Central memory CD8-positive, alpha-beta T cell (primary cell): ENCODE data around the gene ZNF331.
"Not testable (repeated sequence)": the region's sequence is repeated elsewhere in the genome, so short reads cannot be mapped to it uniquely, and the experiment has no call there.

Experiments
- ATAC-seq: fragments of 150-1000 bp; cut with Tn5 transposase; replicated peaks from 2 replicates; pipeline ENCODE4 v1.10.0; 2022; ENCODE audit warnings: mild to moderate bottlenecking, moderate FRiP score, moderate number of reproducible peaks; ENCODE audit not compliant: poor library complexity, severe bottlenecking; ENCODE audit errors: extremely low read depth
- DNase-seq, 2 donors: peaks; one replicate each; pipeline ENCODE4 v3.0.0; 2021; ENCODE audit warnings: low spot score in 2 of 2
- H3K27ac Mint-ChIP-seq: one replicate; pipeline ENCODE4 v1.8.0; 2022; ENCODE audit warnings: low read depth, mild to moderate bottlenecking, moderate library complexity, mixed read lengths
- H3K27me3 Mint-ChIP-seq: one replicate; pipeline ENCODE4 v1.8.0; 2022; ENCODE audit warnings: mixed read lengths
- H3K36me3 Mint-ChIP-seq: one replicate; pipeline ENCODE4 v1.8.0; 2022; ENCODE audit warnings: mild to moderate bottlenecking, moderate library complexity, mixed read lengths; ENCODE audit not compliant: insufficient read depth
- H3K4me1 Mint-ChIP-seq: one replicate; pipeline ENCODE4 v1.8.0; 2022; ENCODE audit warnings: mixed read lengths
- H3K4me3 Mint-ChIP-seq: one replicate; pipeline ENCODE4 v1.8.0; 2022; ENCODE audit warnings: mild to moderate bottlenecking, moderate library complexity, mixed read lengths
- H3K9me3 Mint-ChIP-seq: one replicate; pipeline ENCODE4 v1.8.0; 2022; ENCODE audit warnings: mixed read lengths

ZNF331 gene

DNA sequence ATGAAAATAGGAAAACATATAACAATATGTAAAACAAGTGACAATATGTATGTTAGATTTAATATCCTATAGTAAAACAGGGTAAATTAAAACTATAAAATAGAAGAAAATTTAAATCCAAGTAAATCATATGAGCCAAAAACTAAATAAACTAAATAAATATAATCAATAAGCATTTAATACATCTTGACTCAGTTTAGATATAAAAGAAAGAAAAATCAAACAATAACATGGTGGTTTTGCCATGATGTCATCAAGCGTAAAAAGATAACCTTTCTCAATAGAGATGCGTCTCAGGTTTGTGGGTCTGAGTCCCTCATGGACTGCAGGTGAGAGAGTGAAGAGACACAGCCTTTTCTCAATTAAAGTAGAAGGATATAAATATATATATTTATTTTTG lies 26.6 kb upstream of the ZNF331 start:
- Mint-ChIP-seq H3K4me3 (no peak overlapping the region), H3K4me1 (no peaks in the 10 kb centered on the region), H3K27me3 (no peaks in the 10 kb centered on the region), H3K9me3 (no peaks in the 10 kb centered on the region), H3K36me3 (no peaks in the 10 kb centered on the region), H3K27ac (no peak overlapping the region)
- ATAC-seq (no peak), DNase-seq (no peak)

DNA sequence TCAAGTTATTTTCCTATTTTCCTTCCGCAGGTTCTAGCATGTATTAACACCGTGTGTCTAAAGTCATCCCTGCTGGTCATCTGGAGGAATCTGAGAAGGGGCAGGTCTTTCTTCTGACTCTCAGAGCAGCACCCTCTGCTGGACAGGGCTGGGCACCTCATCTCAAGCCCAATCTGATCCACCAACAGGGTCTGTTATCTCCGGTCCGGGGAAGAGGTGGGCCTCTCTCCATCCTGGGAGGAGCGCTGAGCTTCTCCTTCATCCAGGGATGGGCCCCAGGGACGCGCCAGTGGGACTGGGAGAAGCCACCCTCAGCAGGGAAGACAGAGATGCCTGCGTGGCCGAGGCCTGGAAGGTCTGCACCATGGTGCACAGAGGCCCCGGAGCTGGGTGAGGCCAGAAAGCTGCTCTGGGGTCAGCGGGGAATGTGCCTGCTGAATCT lies 26.0 kb upstream of the ZNF331 start:
- ATAC-seq (no peak), DNase-seq (peak in 1 of 2 donors; percentile 13)
- Mint-ChIP-seq H3K36me3 (no peaks in the 10 kb centered on the region), H3K27me3 (no peaks in the 10 kb centered on the region), H3K4me3 (no peak overlapping the region), H3K4me1 (no peaks in the 10 kb centered on the region), H3K27ac (no peak overlapping the region), H3K9me3 (no peaks in the 10 kb centered on the region)

DNA sequence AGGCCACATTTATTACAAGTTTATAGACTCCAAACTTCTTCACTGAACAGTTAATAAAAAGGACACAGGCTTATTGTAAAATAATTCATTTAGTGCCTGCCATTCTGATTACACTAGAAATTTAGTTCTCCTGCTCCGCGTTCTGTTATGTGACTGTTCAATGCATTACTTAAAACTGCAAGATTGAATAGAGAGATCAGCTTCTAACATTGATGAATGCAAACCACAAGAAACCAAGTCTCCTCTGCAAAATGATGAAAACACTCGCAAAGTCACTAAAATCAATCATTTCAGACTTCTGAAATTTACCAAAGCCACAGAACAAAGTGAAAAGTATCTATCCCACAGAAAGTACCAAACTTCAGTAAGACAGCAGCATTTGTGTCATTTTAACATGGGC lies 22.9 kb upstream of the ZNF331 start:
- not testable (repeated sequence) for H3K27ac Mint-ChIP-seq, H3K4me3 Mint-ChIP-seq, DNase-seq, ATAC-seq, H3K36me3 Mint-ChIP-seq, H3K27me3 Mint-ChIP-seq, H3K4me1 Mint-ChIP-seq
- peaks cover 15% of the 10 kb centered on the region for H3K9me3 Mint-ChIP-seq

DNA sequence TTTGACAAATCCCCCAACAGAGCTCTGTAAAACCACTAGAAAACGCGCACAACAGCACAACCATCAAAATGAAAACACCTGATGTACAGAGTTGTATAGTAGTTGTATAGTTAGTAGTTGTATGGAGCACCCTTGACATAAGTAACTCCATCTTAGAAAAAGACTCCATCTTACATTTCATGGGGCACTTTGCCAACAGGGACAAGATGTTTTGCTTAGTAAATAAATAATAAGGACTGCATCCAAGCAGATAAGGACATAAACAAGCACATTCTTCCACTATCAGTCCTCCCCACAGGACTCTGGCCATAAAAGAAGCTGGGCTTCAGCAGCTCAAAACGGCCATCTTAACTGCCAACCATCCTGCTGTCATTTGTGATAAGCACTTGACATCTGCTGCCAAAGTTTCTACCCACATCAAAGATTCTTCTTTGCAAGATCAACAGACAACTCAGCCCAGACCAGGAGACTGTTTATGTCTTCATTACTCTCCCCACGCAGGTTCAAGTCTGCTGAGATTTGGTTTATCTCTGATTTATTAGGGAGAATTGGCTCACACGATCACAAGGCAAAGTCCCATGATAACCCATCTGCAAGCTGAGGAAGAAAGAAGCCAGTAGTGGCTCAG lies 20.7 kb upstream of the ZNF331 start:
- Mint-ChIP-seq H3K4me3 (no peak overlapping the region), H3K27me3 (no peaks in the 10 kb centered on the region), H3K4me1 (peaks cover 13% of the 10 kb centered on the region), H3K27ac (no peak overlapping the region), H3K36me3 (peaks cover 12% of the 10 kb centered on the region), H3K9me3 (peaks cover 15% of the 10 kb centered on the region)
- DNase-seq, result no peak
- no peak for ATAC-seq

DNA sequence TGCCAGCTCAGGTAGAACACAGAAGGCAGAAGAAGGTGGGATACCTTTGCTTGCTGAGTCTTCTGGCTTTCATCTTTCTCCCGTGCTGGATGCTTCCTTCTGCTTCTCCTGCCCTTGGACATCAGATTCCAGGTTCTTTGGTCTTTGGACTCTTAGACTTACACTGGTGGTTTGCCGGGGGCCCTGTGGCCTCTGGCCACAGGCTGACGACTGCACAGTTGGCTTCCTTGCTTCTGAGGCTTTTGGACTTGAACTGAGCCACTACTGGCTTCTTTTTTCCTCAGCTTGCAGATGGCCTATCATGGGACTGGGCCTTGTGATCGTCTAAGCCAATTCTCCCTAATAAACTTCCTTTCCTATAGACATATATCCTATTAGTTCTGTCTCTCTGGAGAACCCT lies 19.8 kb upstream of the ZNF331 start:
- peaks cover 15% of the 10 kb centered on the region for H3K9me3 Mint-ChIP-seq
- H3K36me3 Mint-ChIP-seq, result peaks cover 14% of the 10 kb centered on the region
- peaks cover 13% of the 10 kb centered on the region for H3K4me1 Mint-ChIP-seq
- no peak overlapping the region for H3K27ac Mint-ChIP-seq
- H3K27me3 Mint-ChIP-seq, result no peaks in the 10 kb centered on the region
- no peak for ATAC-seq
- H3K4me3 Mint-ChIP-seq, result no peak overlapping the region
- DNase-seq, result no peak

DNA sequence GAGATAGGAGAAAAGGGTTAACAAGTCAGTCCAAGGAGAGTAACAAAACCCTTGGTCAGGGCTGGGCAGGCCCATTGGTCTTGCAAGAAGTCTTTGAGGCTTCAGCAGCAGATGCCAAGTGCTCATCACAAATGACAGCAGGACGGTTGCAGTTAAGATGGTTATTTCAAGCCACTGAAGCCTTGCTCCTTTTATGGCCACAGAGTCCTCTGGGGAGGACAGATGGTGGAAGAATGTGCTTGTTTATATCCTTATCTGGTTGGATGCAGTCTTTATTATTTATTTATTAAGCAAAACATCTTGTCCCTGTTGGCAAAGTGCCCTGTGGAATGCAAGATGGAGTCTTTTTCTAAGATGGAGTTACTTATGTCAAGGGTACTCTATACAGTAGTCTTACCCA lies 19.2 kb upstream of the ZNF331 start:
- Mint-ChIP-seq H3K27ac (no peak overlapping the region), H3K27me3 (no peaks in the 10 kb centered on the region), H3K9me3 (peaks cover 15% of the 10 kb centered on the region), H3K4me1 (peaks cover 13% of the 10 kb centered on the region), H3K4me3 (peak overlapping the region; percentile 39), H3K36me3 (peaks cover 14% of the 10 kb centered on the region)
- DNase-seq (no peak), ATAC-seq (no peak)

DNA sequence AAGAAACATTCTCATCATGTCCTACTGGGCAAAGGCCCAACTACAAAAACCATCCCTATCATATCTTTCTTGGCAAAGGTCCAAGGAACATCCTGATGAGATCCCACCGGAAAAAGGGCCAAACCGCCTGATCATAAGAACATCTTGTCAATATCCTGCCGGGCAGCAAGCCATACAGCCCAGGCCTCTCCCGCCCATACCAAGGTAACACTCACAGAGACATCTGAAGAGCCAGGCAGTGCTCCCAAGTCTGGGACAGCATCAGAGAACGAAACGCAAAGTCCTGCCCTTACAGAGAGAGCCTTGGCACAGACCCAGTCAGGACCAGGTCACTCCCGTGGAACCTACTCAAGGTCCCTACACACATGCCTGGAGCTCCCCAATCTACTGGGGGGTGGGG lies 18.5 kb upstream of the ZNF331 start:
- H3K27ac Mint-ChIP-seq, result no peak overlapping the region
- H3K36me3 Mint-ChIP-seq, result peaks cover 16% of the 10 kb centered on the region
- peaks cover 15% of the 10 kb centered on the region for H3K9me3 Mint-ChIP-seq
- H3K4me1 Mint-ChIP-seq, result peaks cover 13% of the 10 kb centered on the region
- H3K4me3 Mint-ChIP-seq, result peak overlapping the region; percentile 39
- no peak for DNase-seq
- no peaks in the 10 kb centered on the region for H3K27me3 Mint-ChIP-seq
- ATAC-seq, result no peak

DNA sequence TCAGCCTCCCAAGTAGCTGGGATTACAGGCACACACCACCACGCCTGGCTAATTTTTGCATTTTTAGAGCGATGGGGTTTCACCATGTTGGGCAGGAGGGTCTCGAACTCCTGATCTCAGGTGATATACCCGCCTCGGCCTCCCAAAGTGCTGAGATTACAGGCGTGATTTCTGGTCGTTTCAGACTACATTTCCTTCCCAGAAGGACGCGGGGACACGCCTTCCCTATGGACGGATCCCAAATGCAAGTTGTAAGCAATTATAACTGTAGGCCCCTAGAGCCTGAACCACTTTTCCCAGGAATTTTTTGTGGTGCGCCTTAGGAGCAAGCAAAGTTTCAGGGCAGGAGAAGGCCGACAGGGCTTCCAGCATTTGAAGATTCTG lies 17.8 kb upstream of the ZNF331 start:
- H3K9me3 Mint-ChIP-seq, result peaks cover 15% of the 10 kb centered on the region
- H3K27me3 Mint-ChIP-seq, result no peaks in the 10 kb centered on the region
- peaks cover 16% of the 10 kb centered on the region for H3K36me3 Mint-ChIP-seq
- DNase-seq (no peak), ATAC-seq (no peak)
- H3K27ac Mint-ChIP-seq, result no peak overlapping the region
- peak overlapping the region; percentile 100 for H3K4me3 Mint-ChIP-seq
- peaks cover 13% of the 10 kb centered on the region for H3K4me1 Mint-ChIP-seq

DNA sequence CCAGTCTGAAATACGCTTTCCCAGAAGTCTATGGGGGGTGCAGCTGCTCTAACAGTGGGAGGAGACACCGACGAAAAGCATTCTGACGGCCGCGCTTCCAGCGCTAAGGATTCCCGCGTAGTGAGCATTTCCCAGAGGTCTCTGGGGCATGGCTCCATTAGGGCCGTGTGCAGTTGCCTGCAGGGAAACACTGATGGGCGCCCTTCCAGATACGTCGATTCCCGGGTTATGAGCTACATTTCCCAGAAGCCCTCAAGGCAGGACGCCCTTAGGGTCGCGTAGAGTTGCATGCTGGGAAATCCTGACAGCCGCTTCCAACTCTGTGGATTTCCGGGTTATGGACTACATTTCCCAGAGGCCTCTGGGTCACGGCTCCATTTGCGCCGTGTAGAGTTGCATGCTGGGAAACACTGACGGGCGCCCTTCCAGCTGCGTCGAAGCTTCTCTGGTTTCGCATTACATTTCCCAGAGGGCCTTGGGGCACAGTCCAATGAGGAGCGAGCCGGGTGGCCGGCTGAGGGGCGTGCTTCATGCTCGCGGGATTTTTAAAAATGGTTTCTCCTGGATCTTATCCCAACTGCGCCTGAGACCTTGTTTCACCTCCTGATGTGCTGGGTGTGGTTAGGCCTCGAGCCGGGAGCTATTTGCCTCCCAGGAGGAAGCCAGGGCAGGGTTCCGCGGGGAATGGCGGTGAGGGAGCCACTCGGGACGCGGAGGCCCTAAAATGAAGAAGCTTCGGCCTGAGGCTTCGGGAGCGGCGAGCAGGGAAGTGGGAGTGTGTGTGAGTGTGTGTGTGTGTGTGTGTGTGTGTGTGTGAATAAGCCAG lies 17.2 kb upstream of the ZNF331 start:
- Mint-ChIP-seq H3K36me3 (peaks cover 16% of the 10 kb centered on the region), H3K4me3 (peak overlapping the region; percentile 100), H3K9me3 (peaks cover 17% of the 10 kb centered on the region), H3K27ac (peak overlapping the region; percentile 99), H3K27me3 (no peaks in the 10 kb centered on the region), H3K4me1 (peaks cover 13% of the 10 kb centered on the region)
- peak; percentile 58 to 78 for DNase-seq
- ATAC-seq, result peak; percentile 99

DNA sequence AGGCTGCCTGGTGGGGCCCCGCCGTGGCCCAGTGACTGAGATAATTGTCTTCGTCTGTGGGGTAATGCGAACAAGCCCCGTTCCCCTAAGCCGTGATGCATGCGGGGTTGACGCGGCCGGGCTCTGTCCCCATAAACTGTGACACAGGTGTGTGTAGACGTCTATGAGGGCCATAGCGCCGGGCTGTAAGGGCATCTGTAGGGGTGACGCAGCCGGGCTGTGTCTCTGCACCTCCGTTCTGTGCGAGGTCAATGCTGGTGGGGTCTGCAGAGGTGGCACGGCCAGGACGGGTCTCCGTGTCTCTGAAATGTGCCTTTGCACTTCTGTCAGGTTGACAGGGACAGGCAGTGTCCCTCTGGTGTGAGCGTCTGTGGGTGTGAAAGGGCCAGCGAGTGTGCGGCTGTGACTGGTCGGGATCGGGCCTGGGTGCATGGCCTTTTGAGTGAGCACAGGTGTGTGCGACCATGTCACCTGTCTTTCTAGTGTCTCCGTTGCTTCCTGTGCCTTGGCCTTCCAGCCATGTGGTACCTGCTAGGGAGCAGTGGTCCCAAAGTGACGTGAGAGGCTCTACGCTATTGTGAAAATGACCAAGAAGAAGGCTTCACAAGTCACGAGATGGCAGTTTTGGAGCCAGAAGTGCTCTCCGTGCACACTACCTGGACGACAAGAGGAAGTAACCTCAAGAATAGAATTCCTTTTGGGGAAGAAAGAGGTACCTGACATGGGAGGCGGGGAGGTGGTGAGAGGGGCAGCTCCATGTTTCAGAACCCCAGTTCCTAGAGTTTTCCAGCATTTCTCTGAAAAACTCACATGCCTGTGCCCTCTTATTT lies 16.4 kb upstream of the ZNF331 start:
- peak overlapping the region; percentile 99 for H3K27ac Mint-ChIP-seq
- ATAC-seq (peak; percentile 4), DNase-seq (no peak)
- H3K4me3 Mint-ChIP-seq, result peak overlapping the region; percentile 100
- peaks cover 23% of the 10 kb centered on the region for H3K9me3 Mint-ChIP-seq
- H3K27me3 Mint-ChIP-seq, result no peaks in the 10 kb centered on the region
- peaks cover 16% of the 10 kb centered on the region for H3K36me3 Mint-ChIP-seq
- H3K4me1 Mint-ChIP-seq, result peaks cover 13% of the 10 kb centered on the region

DNA sequence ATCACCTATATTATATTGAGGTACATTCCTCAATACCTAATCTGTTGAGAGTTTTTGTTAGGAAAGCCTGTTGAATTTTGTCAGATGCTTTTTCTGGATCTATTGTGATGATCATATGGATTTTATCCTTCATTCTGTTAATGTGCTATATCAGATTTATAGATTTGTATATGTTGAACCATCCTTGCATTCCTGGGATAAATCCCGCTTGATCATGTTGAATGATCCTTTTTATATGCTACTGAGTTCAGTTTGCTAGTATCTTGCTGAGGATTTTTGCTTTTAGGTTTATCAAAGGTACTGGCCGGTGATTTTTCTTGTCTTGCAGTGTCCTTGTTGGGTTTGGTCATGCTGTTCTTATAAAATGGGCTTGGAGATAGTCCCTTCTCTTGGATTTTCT lies 12.0 kb upstream of the ZNF331 start:
- Mint-ChIP-seq H3K36me3 (peaks cover 11% of the 10 kb centered on the region), H3K4me3 (no peak overlapping the region), H3K27ac (no peak overlapping the region), H3K27me3 (no peaks in the 10 kb centered on the region), H3K4me1 (peaks cover 9% of the 10 kb centered on the region), H3K9me3 (peaks cover 8% of the 10 kb centered on the region)
- DNase-seq (no peak), ATAC-seq (no peak)

DNA sequence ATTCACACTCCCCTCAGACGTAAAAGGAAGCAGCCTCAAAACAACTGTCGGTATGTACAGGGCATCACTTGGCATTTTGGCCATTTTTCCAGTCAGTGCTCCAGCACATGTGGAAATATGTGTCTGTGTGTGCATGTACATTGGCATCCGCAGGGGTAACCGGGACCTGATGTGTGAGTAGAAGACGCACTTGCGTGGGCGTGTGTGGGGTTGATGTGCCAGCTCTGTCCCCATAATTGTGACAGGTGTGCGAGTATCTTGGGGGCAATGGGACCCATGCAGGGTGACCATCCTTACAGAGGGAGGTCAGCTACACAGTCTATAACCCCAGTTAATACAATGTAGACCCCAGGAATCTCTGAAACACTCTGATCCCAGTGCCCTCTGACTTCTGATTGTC lies 7.3 kb upstream of the ZNF331 start:
- DNase-seq (no peak), ATAC-seq (no peak)
- H3K36me3 Mint-ChIP-seq, result no peaks in the 10 kb centered on the region
- no peak overlapping the region for H3K27ac Mint-ChIP-seq
- H3K4me3 Mint-ChIP-seq, result no peak overlapping the region
- H3K4me1 Mint-ChIP-seq, result no peaks in the 10 kb centered on the region
- H3K9me3 Mint-ChIP-seq, result peaks cover 8% of the 10 kb centered on the region
- no peaks in the 10 kb centered on the region for H3K27me3 Mint-ChIP-seq
